Epidermal melanocyte (primary cell): ENCODE measurements around the gene ME1.
"Not testable (repeated sequence)": the region's sequence is repeated elsewhere in the genome, so short reads cannot be mapped to it uniquely, and the experiment has no call there.

Experiments used
- DNase-seq: peaks from one replicate; pipeline ENCODE4 v3.0.0; 2011; ENCODE audit warnings: low spot score; ENCODE audit not compliant: insufficient read length

ME1 gene

GRCh38 chr6:83430611-83431544 is at the start of gene ME1:
Gene ME1, minus strand, starts transcription at chr6:83431051. Its CDS starts 97 bp downstream, at chr6:83430954.
- peak; percentile 31 for DNase-seq

- DNase-seq: no peak
Measured at GRCh38 chr6:83480470-83480869, 49.6 kb upstream of the ME1 start.

- DNase-seq: no peak
Measured at GRCh38 chr6:83479389-83479788, 48.5 kb upstream of the ME1 start.

- no peak for DNase-seq
Measured at GRCh38 chr6:83476971-83477370, 46.1 kb upstream of the ME1 start.

- no peak for DNase-seq
Measured at GRCh38 chr6:83474309-83474708, 43.5 kb upstream of the ME1 start.

GRCh38 chr6:83472767-83473166 is 41.9 kb upstream of the ME1 start:
- no peak for DNase-seq

GRCh38 chr6:83470587-83470986 is 39.7 kb upstream of the ME1 start:
- no peak for DNase-seq

- DNase-seq: no peak
Measured at GRCh38 chr6:83470001-83470400, 39.1 kb upstream of the ME1 start.

GRCh38 chr6:83467620-83468036 is 36.8 kb upstream of the ME1 start:
- no peak for DNase-seq

GRCh38 chr6:83466328-83466727 is 35.5 kb upstream of the ME1 start:
- DNase-seq: no peak

- DNase-seq: no peak
Measured at GRCh38 chr6:83464381-83465140, 33.7 kb upstream of the ME1 start.

- DNase-seq: no peak
Measured at GRCh38 chr6:83463886-83464285, 33.0 kb upstream of the ME1 start.

- DNase-seq: no peak
Measured at GRCh38 chr6:83462524-83462923, 31.7 kb upstream of the ME1 start.

- DNase-seq: no peak
Measured at GRCh38 chr6:83461438-83461837, 30.6 kb upstream of the ME1 start.

- no peak for DNase-seq
Measured at GRCh38 chr6:83459663-83460062, 28.8 kb upstream of the ME1 start.

GRCh38 chr6:83450015-83450414 is 19.2 kb upstream of the ME1 start:
- not testable (repeated sequence) for DNase-seq

- DNase-seq: not testable (repeated sequence)
Measured at GRCh38 chr6:83444086-83444699, 13.3 kb upstream of the ME1 start.

- DNase-seq: no peak
Measured at GRCh38 chr6:83443516-83443915, 12.7 kb upstream of the ME1 start.

GRCh38 chr6:83442752-83443151 is 11.9 kb upstream of the ME1 start:
- DNase-seq: no peak

GRCh38 chr6:83439201-83439600 is 8.3 kb upstream of the ME1 start:
- DNase-seq: no peak

GRCh38 chr6:83436674-83437073 is 5.8 kb upstream of the ME1 start:
- no peak for DNase-seq

- DNase-seq: no peak
Measured at GRCh38 chr6:83433177-83433576, 2.3 kb upstream of the ME1 start.
